ENCODE data around the gene DCP1A.

GRCh38 chr3:53248161-53248560 is 99.2 kb downstream of the DCP1A start:
- TF ChIP-seq POLR2A (IDR thresholded peaks at IDR 0.05; ENCODE audit: low read depth, low read length) (no peak), CTCF (IDR thresholded peaks at IDR 0.05; ENCODE audit: extremely low read depth in 1 of 2, insufficient read depth in 1 of 2, low read depth in 1 of 2, low read length in 2 of 2) (no peak), POLR2AphosphoS5 (IDR thresholded peaks at IDR 0.05; ENCODE audit: insufficient read depth, low read depth, low read length) (no peak), EZH2 (IDR thresholded peaks at IDR 0.05; ENCODE audit: borderline replicate concordance, low read depth, low read length, severe bottlenecking) (no peak), JUN (IDR thresholded peaks at IDR 0.05; ENCODE audit: borderline replicate concordance, insufficient read depth, insufficient read length, low read depth) (no peak), FOS (IDR thresholded peaks at IDR 0.05; ENCODE audit: borderline replicate concordance, insufficient read depth, low read length) (no peak), GATA2 (IDR thresholded peaks at IDR 0.05; ENCODE audit: insufficient read depth, insufficient read length, low read depth, low read length) (no peak), MYC (IDR thresholded peaks at IDR 0.05; ENCODE audit: low read depth, low read length) (no peak)
- TF ChIP-seq, protein P1, sequence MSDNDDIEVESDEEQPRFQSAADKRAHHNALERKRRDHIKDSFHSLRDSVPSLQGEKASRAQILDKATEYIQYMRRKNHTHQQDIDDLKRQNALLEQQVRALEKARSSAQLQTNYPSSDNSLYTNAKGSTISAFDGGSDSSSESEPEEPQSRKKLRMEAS (IDR thresholded peaks at IDR 0.05; ENCODE audit: insufficient read depth, insufficient read length), result no peak

Measured in endothelial cell of umbilical vein (primary cell).